Measurements from ENCODE around the gene TDO2.

The TDO2 gene

DNA sequence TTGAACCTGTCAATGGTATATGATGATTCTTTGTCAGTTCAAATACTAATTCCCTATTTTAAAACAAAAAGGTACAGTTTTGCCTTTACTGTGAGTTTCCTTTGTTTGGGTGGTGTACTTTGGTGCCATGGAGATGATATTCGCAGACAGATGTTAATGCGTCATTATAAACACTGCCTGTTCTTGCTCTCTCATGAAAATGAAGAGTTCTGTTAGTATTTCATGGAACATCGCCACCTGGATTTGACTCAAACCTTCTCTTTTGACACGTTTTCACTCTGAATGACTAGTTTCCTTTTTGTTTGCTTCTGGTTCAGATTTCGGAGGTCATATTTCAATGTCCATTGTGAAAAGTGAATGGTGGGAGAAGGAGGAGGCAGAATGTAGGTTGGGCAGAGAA is 57.0 kb downstream of the TDO2 start:
- peak; percentile 79 for DNase-seq (ENCODE audit: low read depth)
- TF ChIP-seq CTCF (conservative IDR thresholded peaks at IDR 0.05; ENCODE audit: low read length) = no peak
- H3K4me3 ChIP-seq (ENCODE audit: low read length) = peak overlapping the region; percentile 14; the same call in 1 of the 2 replicates

DNA sequence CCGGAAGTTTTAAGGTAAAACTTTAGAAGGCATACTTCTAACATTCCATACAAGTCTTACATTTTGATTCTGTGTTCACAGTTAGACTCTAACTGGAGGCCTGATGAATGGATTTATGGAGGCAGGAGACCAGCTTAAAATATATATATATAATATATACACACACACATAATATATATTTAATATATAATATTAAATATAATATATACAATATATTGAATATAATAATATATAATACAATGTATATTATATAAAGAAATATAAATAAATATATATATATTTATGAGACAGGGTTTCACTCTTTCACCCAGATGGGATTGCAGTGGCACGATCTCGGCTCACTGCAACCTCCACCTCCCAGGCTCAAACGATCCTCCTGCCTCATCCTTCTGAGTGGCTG is 58.1 kb downstream of the TDO2 start:
- no peak for TF ChIP-seq CTCF (conservative IDR thresholded peaks at IDR 0.05; ENCODE audit: low read length)
- H3K4me3 ChIP-seq (ENCODE audit: low read length) = no peak overlapping the region
- DNase-seq (ENCODE audit: low read depth) = no peak

GRCh38 chr4:155962767-155963166 is 59.3 kb downstream of the TDO2 start:
- no peak overlapping the region for H3K4me3 ChIP-seq (ENCODE audit: low read length)
- DNase-seq (ENCODE audit: low read depth) = no peak
- TF ChIP-seq CTCF (conservative IDR thresholded peaks at IDR 0.05; ENCODE audit: low read length) = no peak

- TF ChIP-seq CTCF (conservative IDR thresholded peaks at IDR 0.05; ENCODE audit: low read length) = no peak
- no peak overlapping the region for H3K4me3 ChIP-seq (ENCODE audit: low read length)
- no peak for DNase-seq (ENCODE audit: low read depth)
These were observed 60.8 kb downstream of the TDO2 start for GRCh38 chr4:155964016-155964891.

- no peak overlapping the region for H3K4me3 ChIP-seq (ENCODE audit: low read length)
- no peak for DNase-seq (ENCODE audit: low read depth)
- TF ChIP-seq CTCF (conservative IDR thresholded peaks at IDR 0.05; ENCODE audit: low read length) = no peak
These were observed 62.7 kb downstream of the TDO2 start for GRCh38 chr4:155966171-155966570.

- no peak for TF ChIP-seq CTCF (conservative IDR thresholded peaks at IDR 0.05; ENCODE audit: low read length)
- H3K4me3 ChIP-seq (ENCODE audit: low read length) = no peak overlapping the region
- DNase-seq (ENCODE audit: low read depth) = peak; percentile 44
These were observed 63.4 kb downstream of the TDO2 start for GRCh38 chr4:155966731-155967395.
